ENCODE data around the gene ACBD3. TPM values are rescaled to one million over a fixed set of nuclear protein-coding genes. Genes with fewer than 3 reads are reported as not detected.

ACBD3 gene
- total and polyA plus RNA-seq, 2 of the 8 experiments (the other 6 are each of a cell fraction or from before 2014, with no cell fraction given), result 8.4 to 29.4 TPM

DNA sequence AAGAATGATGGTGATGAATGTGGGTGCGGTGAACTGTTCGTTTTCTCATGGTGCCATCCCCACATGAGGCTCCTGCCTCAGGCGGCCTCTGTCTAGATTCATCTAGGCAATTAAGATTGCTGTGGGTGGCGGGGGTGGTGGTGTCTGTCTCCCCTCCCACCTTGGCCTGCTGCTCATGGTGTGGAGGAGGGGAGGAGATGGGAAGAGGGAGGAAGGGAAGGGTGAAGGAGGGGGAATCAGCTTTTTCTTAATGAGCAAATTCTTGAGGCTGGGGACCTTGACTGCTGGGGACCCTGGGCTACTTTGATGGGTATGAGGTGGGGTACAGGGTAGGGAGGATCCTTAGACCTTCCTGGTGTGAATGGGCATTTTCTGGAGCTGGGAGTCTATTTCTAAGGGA, 68.2 kb downstream of the ACBD3 start:
- H4K91ac ChIP-seq (replicated peaks; ENCODE audit: insufficient read length, low read length), result no peak overlapping the region
- ChIA-PET CTCF (ENCODE audit: partially characterized antibody) (interaction anchor here (0.9 to 6.6 kb wide), 3 partner anchors 9 to 51 kb away, joined by 4 to 53 read pairs (median 35); no protein-coding TSS in a partner anchor), POLR2A (ENCODE audit: partially characterized antibody) (interaction anchor here (0.8 to 3.1 kb wide), 7 partner anchors 20 to 56 kb away, joined by 3 to 23 read pairs (median 5); partner anchors contain the start of gene H3-3A)
- FAIRE-seq (no peak), DNase-seq (ENCODE audit: low read depth in 1 of 2, low spot score in 2 of 2) (no peak)
- no peaks in the 10 kb centered on the region for H3K79me1 ChIP-seq (ENCODE audit: low read depth, low read length)
- H2BK5ac ChIP-seq (ENCODE audit: low read depth, low read length), result no peak overlapping the region
- peaks cover 6% of the 10 kb centered on the region; the same call in 1 of the 2 replicates for H3K23me2 ChIP-seq (ENCODE audit: low read depth, low read length)
- H3K4me3 ChIP-seq (ENCODE audit: extremely low read depth in 1 of 4, insufficient read depth in 2 of 4, low read depth in 3 of 4, low read length in 4 of 4), result no peak overlapping the region
- H3K9ac ChIP-seq (replicated peaks in 1 of 4; ENCODE audit: extremely low read depth in 1 of 4, low read depth in 3 of 4, low read length in 3 of 4), result no peak overlapping the region
- H3K4me2 ChIP-seq (ENCODE audit: insufficient read depth in 1 of 2, low read depth in 2 of 2, low read length in 2 of 2), result no peak overlapping the region
- H3K18ac ChIP-seq (ENCODE audit: extremely low read depth, low read length), result peak overlapping the region; percentile 32
- peak overlapping the region; percentile 75; the same call in 1 of the 2 replicates for H2BK12ac ChIP-seq (ENCODE audit: low read depth, low read length)
- H3K27ac ChIP-seq (ENCODE audit: low read depth, low read length), result no peak overlapping the region
- WGBS, 2 experiments (ENCODE audit: extremely low coverage in 1 of 2, insufficient coverage in 1 of 2, insufficient read length in 1 of 2, insufficient replicate concordance in 2 of 2, low coverage in 1 of 2, low lambda C conversion rate in 2 of 2, missing lambda C conversion rate in 1 of 2), result 75% methylated on average over 4 of the region's 4 CpGs; no CpG with 5 or more reads in 1 of the 2 experiments
- H3K4ac ChIP-seq (replicated peaks; ENCODE audit: insufficient read length, low read depth, low read length), result no peak overlapping the region
- peaks cover 0 to 7% (median 4%) of the 10 kb centered on the region in 4 experiments; a peak in 3 of 7 replicates for H3K27me3 ChIP-seq (replicated peaks in 1 of 4; ENCODE audit: control insufficient read depth in 3 of 4, extremely low read depth in 1 of 4, insufficient read depth in 3 of 4, low read length in 3 of 4)
- H3K14ac ChIP-seq (ENCODE audit: insufficient read length), result no peak overlapping the region
- peak overlapping the region; percentile 18; the same call in 1 of the 2 replicates for H4K8ac ChIP-seq (ENCODE audit: extremely low read depth, insufficient read depth, low read length)
- H4K20me1 ChIP-seq (replicated peaks in 1 of 2; ENCODE audit: control insufficient read depth in 1 of 2, insufficient read depth in 2 of 2, low read length in 2 of 2), result no peaks in the 10 kb centered on the region
- H3K79me2 ChIP-seq (ENCODE audit: control insufficient read depth in 1 of 2, insufficient read depth in 2 of 2, low read length in 2 of 2), result no peaks in the 10 kb centered on the region
- no peak overlapping the region for H4K5ac ChIP-seq (ENCODE audit: insufficient read length, low read depth, low read length)
- H3K36me3 ChIP-seq (ENCODE audit: control insufficient read depth in 2 of 4, insufficient read depth in 4 of 4, low read length in 3 of 4), result no peaks in the 10 kb centered on the region
- H3K23ac ChIP-seq (ENCODE audit: insufficient read length), result no peak overlapping the region
- peaks cover 0 to 5% of the 10 kb centered on the region in 2 experiments; a peak in 1 of 4 replicates for H3K9me3 ChIP-seq (ENCODE audit: insufficient read depth in 2 of 2, low read depth in 1 of 2, low read length in 1 of 2)
- H2BK120ac ChIP-seq (replicated peaks; ENCODE audit: low read depth, low read length), result no peak overlapping the region
- H2AK5ac ChIP-seq (ENCODE audit: low read depth, low read length), result peak overlapping the region; percentile 3; the same call in 1 of the 2 replicates
- peaks cover 0 to 9% (median 7%) of the 10 kb centered on the region in 4 experiments; a peak in 4 of 7 replicates for H3K4me1 ChIP-seq (replicated peaks in 1 of 4; ENCODE audit: control insufficient read depth in 3 of 4, insufficient read depth in 4 of 4, low read length in 3 of 4)
- no peak overlapping the region for H2BK20ac ChIP-seq (ENCODE audit: low read length)
- H3K56ac ChIP-seq (replicated peaks; ENCODE audit: insufficient read length, low read depth, low read length), result no peak overlapping the region
- H2AFZ ChIP-seq (ENCODE audit: low read length), result no peak overlapping the region
- H2BK15ac ChIP-seq (ENCODE audit: low read length), result peak overlapping the region; percentile 46; the same call in 1 of the 2 replicates
- no peak for TF ChIP-seq TAF7 (optimal IDR thresholded peaks at IDR 0.05; ENCODE audit: borderline replicate concordance, low read depth, low read length)
- TF ChIP-seq CEBPB (IDR thresholded peaks at IDR 0.05; ENCODE audit: low read depth, low read length), result no peak
- TF ChIP-seq PHF8 (conservative IDR thresholded peaks at IDR 0.05; ENCODE audit: low read depth, low read length), result no peak
